Panc1 (cell line): ENCODE data around the gene EEA1. TPM values are rescaled to one million over a fixed set of nuclear protein-coding genes. Genes with fewer than 3 reads are reported as not detected.

Source experiments
- ATAC-seq: fragments of 200-7000 bp; cut with Tn5 transposase; 2 replicates; pipeline ENCODE4 v1.9.1; 2020; ENCODE audit warnings: mild to moderate bottlenecking, moderate library complexity
- BruUV-seq: library from RNA; stranded (reverse); fragments of 400-500 nt; replicated peaks from 2 replicates; lab custom pipeline; 2021; lab: Mats Ljungman, UMichigan
- CTCF ChIA-PET: fragments of 300-600 bp; sonication (Branson Sonifier 250); formaldehyde crosslinking; loops from one replicate; lab custom pipeline; 2022; ENCODE audit warnings: antibody characterized with exemption; lab: Charles Lee
- POLR2A ChIA-PET: fragments of 300-600 bp; sonication (Branson Sonifier 250); formaldehyde crosslinking; loops from one replicate; lab custom pipeline; 2022; ENCODE audit warnings: antibody characterized with exemption; lab: Charles Lee
- DNase-seq: peaks from one replicate; pipeline ENCODE4 v3.0.0-alpha.2; 2010; ENCODE audit warnings: low read depth, low spot score
- H3K27ac ChIP-seq: 2 replicates; pipeline ENCODE4 v1.5.1; 2011; ENCODE audit warnings: mild to moderate bottlenecking, low read length, inconsistent platforms
- H3K27me3 ChIP-seq: fragments of 200-500 bp; sonication (Bioruptor generic); 2 replicates; pipeline ENCODE4 v1.6.0; 2014; ENCODE audit warnings: low read length, inconsistent platforms; ENCODE audit not compliant: control insufficient read depth, insufficient read depth
- H3K36me3 ChIP-seq: fragments of 200-500 bp; sonication (Bioruptor generic); 2 replicates; pipeline ENCODE4 v1.5.1; 2014; ENCODE audit warnings: inconsistent platforms, mild to moderate bottlenecking, low read length, moderate library complexity; ENCODE audit not compliant: control insufficient read depth, insufficient read depth
- H3K4me1 ChIP-seq: 2 replicates; pipeline ENCODE4 v1.5.1; 2011; ENCODE audit warnings: inconsistent platforms, mild to moderate bottlenecking, low read length, moderate library complexity; ENCODE audit not compliant: control insufficient read depth, insufficient read depth
- H3K4me3 ChIP-seq, 2 experiments: 2 replicates each; pipeline ENCODE4 v1.5.1; 2011 to 2012; ENCODE audit warnings: low read depth in 2 of 2, low read length in 2 of 2, mild to moderate bottlenecking in 2 of 2, inconsistent platforms in 1 of 2, moderate library complexity in 1 of 2
- H3K9me3 ChIP-seq: fragments of 200-500 bp; sonication (Bioruptor generic); 2 replicates; pipeline ENCODE4 v1.5.1; 2014; ENCODE audit warnings: low read depth, mild to moderate bottlenecking, inconsistent platforms, low read length, moderate library complexity; ENCODE audit not compliant: control insufficient read depth, insufficient read depth
- POLR2AphosphoS5 ChIP-seq: IDR thresholded peaks from 2 replicates; pipeline ENCODE4 v1.6.1; 2012; ENCODE audit warnings: mild to moderate bottlenecking, low read depth, low read length, moderate library complexity
- REST ChIP-seq, 2 experiments: IDR thresholded peaks; 2 replicates each; pipeline ENCODE4 v1.6.1; 2011 to 2012; ENCODE audit warnings: low read depth in 2 of 2, control low read depth in 1 of 2, low read length in 1 of 2, mild to moderate bottlenecking in 1 of 2, moderate library complexity in 1 of 2; ENCODE audit not compliant: insufficient read depth in 1 of 2
- SIN3A ChIP-seq: IDR thresholded peaks from 2 replicates; pipeline ENCODE4 v1.6.1; 2012; ENCODE audit warnings: low read depth, mild to moderate bottlenecking, low read length, moderate library complexity, borderline replicate concordance; ENCODE audit not compliant: insufficient read depth
- TCF7L2 ChIP-seq: IDR thresholded peaks from 2 replicates; pipeline ENCODE4 v1.6.1; 2011; ENCODE audit warnings: mild to moderate bottlenecking, low read depth, low read length, inconsistent platforms
- in situ Hi-C: cut with HindIII; loops from 2 replicates; pipeline ENCODE4 v1.10.0; 2016; ENCODE audit warnings: low sequenced_read_pairs, low pct_unique_long_range_greater_than_20kb
- intact Hi-C: fragments of 100-400 bp; cut with micrococcal nuclease; formaldehyde crosslinking; loops from one replicate; pipeline ENCODE4 v1.10.0; 2022; ENCODE audit not compliant: unreplicated experiment
- total RNA-seq: library from RNA; stranded (reverse); gene quantifications from one replicate; pipeline ENCODE4 v1.2.1, GENCODE V29; 2021; ENCODE audit not compliant: unreplicated experiment
- TF ChIP-seq, protein P1 (sequence below): fragments of 450-650 bp; IDR thresholded peaks from 2 replicates; pipeline ENCODE4 v1.5.1; 2017; ENCODE audit warnings: mild to moderate bottlenecking

The EEA1 gene
- total RNA-seq, 1 experiment from 2014 or later, result 15.1 TPM

- no TSS peak for BruUV-seq
- H3K27me3 ChIP-seq, result no peaks in the 10 kb centered on the region
- H3K27ac ChIP-seq, result no peak overlapping the region
- ChIA-PET POLR2A (interaction anchor here (0.5 kb wide), 1 partner anchor 1462 kb away, joined by 5 read pairs; no protein-coding TSS in a partner anchor), CTCF (interaction anchor here (0.6 kb wide), 2 partner anchors 108 to 203 kb away, joined by 5 read pairs; no protein-coding TSS in a partner anchor)
- no peak overlapping the region for H3K4me3 ChIP-seq
- peak; percentile 99 for ATAC-seq
- H3K9me3 ChIP-seq, result no peaks in the 10 kb centered on the region
- intact Hi-C loops, result loop anchor here (5.0 to 10.0 kb wide), 3 partner anchors 142 to 612 kb away; partner anchors contain the start of gene EEA1
- in situ Hi-C loops, result no loop called here
- H3K36me3 ChIP-seq, result no peaks in the 10 kb centered on the region; the same call in 1 of the 2 replicates
- peak; percentile 53 for DNase-seq
- TF ChIP-seq, protein P1, sequence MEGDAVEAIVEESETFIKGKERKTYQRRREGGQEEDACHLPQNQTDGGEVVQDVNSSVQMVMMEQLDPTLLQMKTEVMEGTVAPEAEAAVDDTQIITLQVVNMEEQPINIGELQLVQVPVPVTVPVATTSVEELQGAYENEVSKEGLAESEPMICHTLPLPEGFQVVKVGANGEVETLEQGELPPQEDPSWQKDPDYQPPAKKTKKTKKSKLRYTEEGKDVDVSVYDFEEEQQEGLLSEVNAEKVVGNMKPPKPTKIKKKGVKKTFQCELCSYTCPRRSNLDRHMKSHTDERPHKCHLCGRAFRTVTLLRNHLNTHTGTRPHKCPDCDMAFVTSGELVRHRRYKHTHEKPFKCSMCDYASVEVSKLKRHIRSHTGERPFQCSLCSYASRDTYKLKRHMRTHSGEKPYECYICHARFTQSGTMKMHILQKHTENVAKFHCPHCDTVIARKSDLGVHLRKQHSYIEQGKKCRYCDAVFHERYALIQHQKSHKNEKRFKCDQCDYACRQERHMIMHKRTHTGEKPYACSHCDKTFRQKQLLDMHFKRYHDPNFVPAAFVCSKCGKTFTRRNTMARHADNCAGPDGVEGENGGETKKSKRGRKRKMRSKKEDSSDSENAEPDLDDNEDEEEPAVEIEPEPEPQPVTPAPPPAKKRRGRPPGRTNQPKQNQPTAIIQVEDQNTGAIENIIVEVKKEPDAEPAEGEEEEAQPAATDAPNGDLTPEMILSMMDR, result peak; percentile 65; the same call in 1 of the 2 replicates
- TF ChIP-seq SIN3A, result no peak
- H3K4me1 ChIP-seq, result no peaks in the 10 kb centered on the region
These were observed 144.1 kb downstream of the EEA1 start for GRCh38 chr12:92784797-92785562.

DNA sequence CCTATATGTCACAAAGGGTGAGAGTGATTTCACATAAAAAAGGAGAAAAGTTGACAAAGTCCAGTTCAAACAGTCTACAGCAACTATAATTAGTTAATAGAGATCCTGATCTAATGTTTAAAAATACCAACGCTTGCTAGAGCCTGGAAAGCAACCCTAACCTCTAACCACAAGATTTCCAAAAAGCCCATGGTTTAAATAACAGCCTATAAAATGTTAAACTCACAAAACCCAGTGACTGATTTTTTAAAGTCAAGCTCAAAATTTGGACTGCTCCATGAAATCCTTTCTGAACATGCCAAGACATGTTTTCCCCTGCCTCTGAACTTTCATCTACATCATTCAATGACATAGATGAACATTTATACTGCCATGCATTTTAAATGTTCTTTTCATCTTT is 144.7 kb downstream of the EEA1 start:
- DNase-seq (no peak), ATAC-seq (no peak)
- Histone ChIP-seq H3K27ac (no peak overlapping the region), H3K9me3 (no peaks in the 10 kb centered on the region), H3K4me1 (no peaks in the 10 kb centered on the region), H3K4me3 (no peak overlapping the region), H3K27me3 (no peaks in the 10 kb centered on the region), H3K36me3 (no peaks in the 10 kb centered on the region; the same call in 1 of the 2 replicates)
- TF ChIP-seq POLR2AphosphoS5 (no peak), SIN3A (no peak), REST (IDR thresholded peaks at IDR 0.05; ENCODE audit: insufficient read depth in 1 of 2, low read depth in 2 of 2, low read length in 1 of 2) (no peak)
- intact Hi-C loops, result loop anchor here (10.0 kb wide), 1 partner anchor 200 kb away; no protein-coding TSS in a partner anchor
- in situ Hi-C loops, result no loop called here
- ChIA-PET CTCF (interaction anchor here (0.6 kb wide), 2 partner anchors 108 to 203 kb away, joined by 5 read pairs; no protein-coding TSS in a partner anchor), POLR2A (interaction anchor here (0.5 kb wide), 1 partner anchor 1462 kb away, joined by 5 read pairs; no protein-coding TSS in a partner anchor)
- no TSS peak for BruUV-seq

DNA sequence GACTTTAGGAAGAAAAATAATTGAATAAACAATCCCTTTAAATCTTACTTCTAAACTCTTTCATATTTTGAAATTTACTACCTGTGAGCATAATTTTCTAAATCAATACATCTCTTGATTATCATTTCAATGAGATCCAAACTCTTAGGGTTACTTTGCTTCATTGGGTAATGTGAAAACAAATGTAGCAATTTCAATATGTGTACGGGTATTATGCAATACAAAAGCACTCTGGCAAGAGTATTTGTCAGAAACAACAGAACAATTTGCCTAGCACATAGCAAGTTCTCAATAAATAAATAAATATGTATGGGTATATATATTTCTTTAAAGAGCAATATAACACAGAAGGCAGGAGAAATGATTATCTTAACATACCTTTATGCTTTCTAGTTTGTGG is 149.2 kb downstream of the EEA1 start:
- H3K27me3 ChIP-seq, result no peaks in the 10 kb centered on the region
- in situ Hi-C loops, result no loop called here
- DNase-seq (no peak), ATAC-seq (no peak)
- CTCF ChIA-PET, result no interaction called here
- H3K9me3 ChIP-seq, result no peaks in the 10 kb centered on the region
- no TSS peak for BruUV-seq
- no peaks in the 10 kb centered on the region; the same call in 1 of the 2 replicates for H3K36me3 ChIP-seq
- no peak overlapping the region for H3K4me3 ChIP-seq
- TF ChIP-seq TCF7L2 (no peak), REST (IDR thresholded peaks at IDR 0.05; ENCODE audit: insufficient read depth in 1 of 2, low read depth in 2 of 2, low read length in 1 of 2) (no peak), POLR2AphosphoS5 (no peak), SIN3A (no peak)
- TF ChIP-seq, protein P1, result no peak
- intact Hi-C loops, result loop anchor here (10.0 kb wide), 1 partner anchor 205 kb away; no protein-coding TSS in a partner anchor
- H3K4me1 ChIP-seq, result no peaks in the 10 kb centered on the region
- H3K27ac ChIP-seq, result no peak overlapping the region
- POLR2A ChIA-PET, result no interaction called here
